ENCODE data around the gene LMNTD2.

Gene LMNTD2

GRCh38 chr11:555780-556661 is 4.5 kb downstream of the LMNTD2 start:
- peaks cover 30% of the 10 kb centered on the region for H3K27me3 ChIP-seq (ENCODE audit: insufficient read depth, poor library complexity, severe bottlenecking)
- H3K4me3 ChIP-seq (replicated peaks; ENCODE audit: insufficient read depth, low read length), result no peak overlapping the region
- peak in 1 of 2 experiments; percentile 40 for DNase-seq (ENCODE audit: low read depth in 1 of 2, low spot score in 1 of 2)
- H3K27ac ChIP-seq (replicated peaks), result no peak overlapping the region
- TF ChIP-seq SPI1 (IDR thresholded peaks at IDR 0.05; ENCODE audit: borderline replicate concordance, low read depth), result no peak
- no peak for TF ChIP-seq REST (IDR thresholded peaks at IDR 0.05; ENCODE audit: insufficient replicate concordance, low read depth)
- TF ChIP-seq GABPA (IDR thresholded peaks at IDR 0.05; ENCODE audit: low read depth), result no peak
- TF ChIP-seq POLR2AphosphoS5 (IDR thresholded peaks at IDR 0.05; ENCODE audit: low read depth), result no peak
- TF ChIP-seq CTCF (IDR thresholded peaks at IDR 0.05; ENCODE audit: insufficient read depth, low read length), result no peak

GRCh38 chr11:555227-555779 is 5.2 kb downstream of the LMNTD2 start:
- H3K4me3 ChIP-seq (replicated peaks; ENCODE audit: insufficient read depth, low read length), result peak overlapping the region; percentile 30
- peaks cover 30% of the 10 kb centered on the region for H3K27me3 ChIP-seq (ENCODE audit: insufficient read depth, poor library complexity, severe bottlenecking)
- TF ChIP-seq SPI1 (IDR thresholded peaks at IDR 0.05; ENCODE audit: borderline replicate concordance, low read depth) (no peak), CTCF (IDR thresholded peaks at IDR 0.05; ENCODE audit: insufficient read depth, low read length) (no peak), POLR2AphosphoS5 (IDR thresholded peaks at IDR 0.05; ENCODE audit: low read depth) (no peak), REST (IDR thresholded peaks at IDR 0.05; ENCODE audit: insufficient replicate concordance, low read depth) (no peak), GABPA (IDR thresholded peaks at IDR 0.05; ENCODE audit: low read depth) (no peak)
- H3K27ac ChIP-seq (replicated peaks), result no peak overlapping the region
- DNase-seq (ENCODE audit: low read depth in 1 of 2, low spot score in 1 of 2), result no peak

GRCh38 chr11:554428-555226 is 5.9 kb downstream of the LMNTD2 start:
- H3K27ac ChIP-seq (replicated peaks), result no peak overlapping the region
- peak; percentile 60 to 72 for DNase-seq (ENCODE audit: low read depth in 1 of 2, low spot score in 1 of 2)
- TF ChIP-seq POLR2AphosphoS5 (IDR thresholded peaks at IDR 0.05; ENCODE audit: low read depth), result no peak
- TF ChIP-seq REST (IDR thresholded peaks at IDR 0.05; ENCODE audit: insufficient replicate concordance, low read depth), result no peak
- TF ChIP-seq GABPA (IDR thresholded peaks at IDR 0.05; ENCODE audit: low read depth), result no peak
- peak; percentile 20; the same call in 1 of the 2 replicates for TF ChIP-seq SPI1 (IDR thresholded peaks at IDR 0.05; ENCODE audit: borderline replicate concordance, low read depth)
- peak; percentile 28 for TF ChIP-seq CTCF (IDR thresholded peaks at IDR 0.05; ENCODE audit: insufficient read depth, low read length)

More at GRCh38 chr11:554428-555226, 5.9 kb downstream of the LMNTD2 start:
- Histone ChIP-seq H3K27me3 (ENCODE audit: insufficient read depth, poor library complexity, severe bottlenecking) (peaks cover 30% of the 10 kb centered on the region), H3K4me3 (replicated peaks; ENCODE audit: insufficient read depth, low read length) (peak overlapping the region; percentile 30)
